Measurements from ENCODE around the gene HSPB8.
"Not testable (repeated sequence)": the region's sequence is repeated elsewhere in the genome, so short reads cannot be mapped to it uniquely, and the experiment has no call there.

Gene HSPB8

DNA sequence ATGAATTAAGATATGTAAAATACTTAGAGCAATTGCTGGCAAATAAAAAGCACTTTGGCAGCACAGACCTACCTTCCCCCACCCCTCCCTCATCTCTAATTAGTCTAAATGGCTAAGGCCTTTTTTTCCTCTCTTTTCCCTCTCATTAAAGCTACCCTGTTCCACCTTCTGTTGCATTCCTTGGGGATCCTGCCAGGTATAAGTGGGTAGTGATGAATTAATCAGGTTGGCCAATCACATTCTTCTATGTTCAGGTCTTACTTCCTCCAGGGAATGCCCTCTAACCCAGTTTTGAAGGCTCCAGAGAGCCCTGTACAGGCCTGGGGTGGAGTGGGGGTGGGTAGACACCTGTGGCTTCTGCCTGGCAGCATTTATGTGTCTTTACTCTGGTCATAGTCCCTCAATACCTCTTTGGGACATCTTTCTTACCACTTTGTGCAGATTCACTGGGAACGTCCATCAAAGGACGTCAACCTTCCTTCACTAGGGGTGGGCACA, 28.4 kb downstream of the HSPB8 start:
- DNase-seq = no peak

DNA sequence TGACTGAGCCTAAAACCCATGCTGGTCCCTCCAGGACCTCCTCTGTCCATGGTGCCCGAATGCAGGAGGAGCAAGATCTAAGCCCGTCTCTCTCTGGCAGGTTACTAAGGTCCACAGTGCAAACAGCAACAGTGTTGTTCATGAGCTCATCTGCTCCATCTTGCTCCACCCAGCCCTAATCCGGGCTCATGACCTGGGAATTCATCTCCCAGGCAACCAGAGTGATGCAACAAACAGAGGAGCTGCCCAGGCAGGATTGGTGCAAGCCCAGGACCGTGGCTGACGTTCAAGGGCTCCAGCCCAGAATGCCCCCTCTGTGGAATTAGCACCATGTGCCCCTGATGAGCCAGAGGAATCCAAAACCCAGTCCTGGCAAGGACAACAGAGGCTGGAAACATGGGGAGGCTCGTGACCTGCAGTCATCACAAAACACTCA, 29.9 kb downstream of the HSPB8 start:
- no peak for DNase-seq

DNA sequence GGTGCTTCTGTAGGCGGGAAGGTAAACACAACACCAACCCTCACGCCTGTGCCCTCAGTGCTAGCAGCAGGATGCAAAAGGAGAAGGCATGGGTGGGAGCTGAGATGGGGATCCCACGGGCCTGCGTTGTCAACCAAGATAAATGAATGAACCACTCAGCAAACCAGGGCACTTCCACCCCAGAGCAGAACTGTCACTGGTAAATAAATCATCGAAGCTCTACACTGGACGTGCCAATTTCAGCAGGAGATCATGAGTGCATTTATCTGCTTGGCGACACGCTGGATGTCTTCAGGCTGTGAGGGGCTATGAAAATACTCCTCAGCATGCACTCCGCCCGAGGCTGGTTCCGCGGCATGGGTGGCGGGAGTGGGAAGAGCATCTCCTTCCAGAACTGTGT, 33.2 kb downstream of the HSPB8 start:
- no peak for DNase-seq

DNA sequence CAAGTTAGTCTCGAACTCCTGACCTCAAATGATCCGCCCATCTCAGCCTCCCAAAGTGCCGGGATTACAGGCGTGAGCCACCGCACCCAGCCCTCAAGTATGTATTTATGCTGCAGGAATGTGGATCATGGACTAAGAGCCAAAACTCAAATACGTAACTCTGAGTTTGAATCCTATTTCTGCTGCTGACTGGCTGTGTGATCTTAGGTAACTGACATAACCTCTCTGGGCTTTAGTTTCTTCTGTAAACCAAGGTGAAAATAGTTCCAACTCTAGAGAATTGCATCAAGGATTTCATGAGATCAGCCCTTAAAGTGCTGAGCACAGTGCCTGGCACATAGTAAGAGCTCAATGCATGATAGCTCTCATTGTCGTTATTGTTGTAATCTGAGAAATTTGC, 37.4 kb downstream of the HSPB8 start:
- DNase-seq = no peak

DNA sequence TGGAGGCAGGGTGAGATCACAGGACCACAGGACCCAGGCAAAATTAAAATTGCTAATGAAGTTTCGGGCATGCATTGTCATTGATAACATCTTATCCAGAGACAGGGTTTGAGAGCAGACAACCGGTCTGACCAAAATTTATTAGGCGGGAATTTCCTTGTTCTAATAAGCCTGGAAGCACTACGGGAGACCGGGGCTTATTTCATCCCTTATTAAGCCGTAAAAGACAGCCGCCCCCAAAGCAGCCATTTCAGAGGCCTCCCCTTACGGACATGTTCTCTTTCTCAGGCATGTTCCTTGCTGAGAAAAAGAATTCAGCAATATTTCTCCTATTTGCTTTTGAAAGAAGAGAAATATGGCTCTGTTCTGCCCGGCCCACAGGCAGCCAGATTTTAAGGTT, 40.1 kb downstream of the HSPB8 start:
- not testable (repeated sequence) for DNase-seq

DNA sequence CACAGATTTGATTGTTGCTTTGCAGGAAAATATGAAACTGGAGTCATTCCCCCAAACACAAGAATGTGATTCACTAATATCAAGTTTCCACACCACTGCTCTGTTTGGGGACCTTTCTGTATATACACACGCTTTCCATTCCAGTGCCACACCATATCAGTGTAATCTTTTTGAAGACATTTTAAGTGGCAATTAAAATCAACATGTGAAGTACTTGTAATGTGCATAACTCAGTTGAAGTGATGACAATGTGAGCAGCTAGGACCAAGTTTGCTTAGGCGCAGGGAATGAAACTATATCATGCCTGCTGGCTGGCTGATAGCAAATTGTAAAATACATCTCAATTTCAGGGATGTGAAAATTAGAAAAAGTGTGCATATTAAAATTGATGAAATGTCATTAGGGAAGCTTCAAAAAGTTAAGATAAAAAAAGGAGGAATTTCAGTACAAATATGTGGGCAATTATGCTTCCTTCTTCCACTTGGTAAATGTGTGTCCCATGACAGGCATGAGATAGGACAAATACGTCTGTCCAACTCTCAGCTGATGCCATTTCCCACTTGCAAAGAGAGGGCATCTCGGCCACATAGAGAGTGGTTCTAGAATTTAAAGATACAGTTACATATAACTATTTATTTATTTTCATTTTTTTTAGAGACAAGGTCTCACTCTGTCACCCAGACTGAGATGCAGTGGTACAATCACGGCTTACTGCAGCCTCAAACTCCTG, 43.7 kb downstream of the HSPB8 start:
- no peak for DNase-seq

DNA sequence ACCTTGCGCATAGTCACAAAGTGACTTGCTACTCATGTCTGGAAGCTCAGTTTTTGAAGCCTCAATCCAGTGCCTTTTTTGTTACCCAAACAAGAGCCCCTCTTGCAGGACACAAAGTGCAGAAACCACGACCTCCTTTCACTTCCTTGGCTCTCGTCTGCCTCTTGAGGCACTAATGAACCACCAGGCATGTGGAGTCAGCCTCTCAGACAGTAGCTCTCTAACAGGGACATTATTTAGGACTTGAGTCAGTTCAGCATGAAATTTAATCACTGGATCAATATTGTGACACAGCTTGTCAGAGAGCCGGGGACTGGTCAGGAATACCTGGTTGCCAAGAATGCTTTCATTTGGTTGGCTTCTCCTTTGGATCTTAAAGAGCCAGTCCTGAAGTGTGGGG, 46.7 kb downstream of the HSPB8 start:
- no peak for DNase-seq

DNA sequence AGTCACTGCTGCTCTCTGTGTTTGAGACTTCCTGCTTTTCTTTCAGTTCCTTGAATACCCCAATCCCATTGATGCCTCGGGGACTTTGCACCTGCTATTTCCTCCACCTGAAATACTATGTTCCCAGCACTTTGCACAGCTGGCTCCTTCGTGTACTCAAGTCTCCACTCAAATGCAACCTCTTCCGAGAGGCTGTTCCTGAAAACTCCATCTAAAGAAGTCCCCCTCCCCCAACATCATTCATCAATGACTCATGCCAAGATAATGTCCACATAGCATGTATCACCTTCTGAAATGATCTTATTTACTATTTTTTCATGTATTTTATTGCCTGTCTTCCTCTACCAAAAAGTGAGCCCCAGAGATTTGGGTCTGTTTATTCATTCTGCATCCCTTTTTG, 48.6 kb downstream of the HSPB8 start:
- DNase-seq = no peak

DNA sequence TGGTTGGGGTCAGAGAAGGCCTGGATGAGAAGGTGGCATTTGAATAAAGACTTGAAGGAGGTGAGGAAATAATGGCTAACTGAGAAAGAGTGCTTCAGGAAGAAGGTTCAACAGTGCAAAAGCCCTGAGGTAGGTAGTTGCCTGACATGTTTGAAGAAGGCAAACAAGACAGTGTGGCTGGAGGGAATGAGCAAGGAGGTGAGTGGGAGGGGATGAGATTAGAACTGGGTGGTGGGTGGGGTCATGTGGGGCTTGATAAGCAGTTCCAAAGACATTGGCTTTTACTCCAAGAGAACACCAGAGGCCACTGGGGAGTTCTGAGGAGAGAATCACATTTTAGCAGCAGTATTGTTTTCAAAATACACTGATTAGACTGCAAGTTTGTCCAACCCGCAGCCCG, 50.5 kb downstream of the HSPB8 start:
- no peak for DNase-seq

DNA sequence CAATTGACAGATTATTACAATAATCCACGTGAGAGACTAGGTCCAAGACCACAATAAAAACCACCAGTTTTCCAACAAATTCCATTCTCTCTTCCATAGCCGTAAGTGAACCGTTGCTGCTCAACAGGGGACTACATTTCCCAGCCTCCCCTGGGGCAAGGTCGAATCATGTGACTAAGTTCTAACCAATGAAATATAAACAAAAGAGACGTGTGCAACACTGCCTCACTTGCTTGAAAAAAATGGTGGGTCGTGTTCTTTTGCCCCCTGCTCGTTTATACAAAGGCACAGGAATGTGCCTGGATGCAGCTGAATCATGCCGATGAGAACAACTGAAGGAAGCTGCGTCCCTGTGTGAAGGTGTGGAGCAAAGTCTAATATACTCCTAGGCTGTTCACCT, 51.1 kb downstream of the HSPB8 start:
- DNase-seq = no peak

DNA sequence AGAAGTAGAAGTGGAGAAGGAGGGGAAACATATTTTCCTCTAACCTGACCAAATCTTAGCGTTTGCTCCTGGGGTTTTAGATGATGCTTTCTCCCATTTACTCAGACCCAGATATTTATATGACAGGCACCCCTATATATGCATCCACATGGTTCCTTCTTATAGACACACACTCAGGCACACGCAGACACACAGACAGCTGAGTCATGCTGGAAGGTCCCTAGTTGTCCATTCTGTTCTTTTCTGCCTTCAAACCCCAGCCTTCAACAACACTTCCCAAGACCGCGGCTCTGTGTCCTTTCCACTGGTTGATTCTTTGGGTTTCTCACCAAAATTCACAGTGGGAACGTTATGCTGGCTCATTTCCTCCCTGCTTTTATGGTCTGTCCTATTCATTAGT, 52.1 kb downstream of the HSPB8 start:
- no peak for DNase-seq

DNA sequence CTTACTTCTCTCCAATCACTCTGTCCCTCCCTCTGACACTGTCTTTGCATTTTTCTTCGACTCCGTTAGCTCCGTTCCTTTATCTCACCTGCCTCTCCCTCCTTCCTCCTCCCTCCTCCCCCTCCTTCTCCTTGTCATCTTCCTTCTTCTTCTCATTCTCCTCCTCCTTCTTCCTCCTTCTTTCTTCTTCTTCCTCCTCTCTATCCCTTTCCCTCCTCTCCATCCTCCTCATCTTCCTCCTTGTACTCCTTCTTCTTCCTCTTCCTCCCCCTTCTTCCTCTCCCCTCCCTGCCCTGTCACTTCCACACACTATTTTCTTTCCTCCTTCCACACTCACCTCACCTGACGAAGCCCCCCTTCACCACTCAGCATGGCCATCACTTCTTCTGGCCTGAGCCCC, 53.0 kb downstream of the HSPB8 start:
- no peak for DNase-seq

DNA sequence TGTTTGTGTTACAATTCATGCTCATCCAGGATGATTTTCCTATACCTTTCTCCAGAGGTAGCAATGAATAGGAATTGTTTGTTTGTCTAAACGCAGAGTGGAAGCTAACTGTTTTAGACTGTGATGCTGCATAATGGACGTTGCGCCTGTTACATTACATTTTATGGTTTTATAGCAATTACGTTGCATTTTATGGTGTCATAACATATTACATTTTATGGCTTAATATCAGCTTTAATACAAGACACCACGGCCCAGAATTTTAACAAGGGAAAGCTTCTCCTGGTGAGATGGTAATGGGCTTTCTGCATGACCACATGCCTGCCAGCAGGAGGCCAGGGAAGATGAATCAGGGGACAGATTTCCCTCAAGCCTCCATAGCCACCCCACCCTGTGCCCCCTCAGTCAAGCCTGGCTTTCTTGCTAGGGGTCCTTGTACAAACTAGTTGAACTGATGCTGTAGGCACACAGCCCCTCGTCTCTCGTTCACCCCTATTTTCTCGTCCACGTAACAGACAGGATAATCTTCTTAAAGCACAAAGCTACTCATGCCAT, 56.5 kb downstream of the HSPB8 start:
- DNase-seq = no peak

DNA sequence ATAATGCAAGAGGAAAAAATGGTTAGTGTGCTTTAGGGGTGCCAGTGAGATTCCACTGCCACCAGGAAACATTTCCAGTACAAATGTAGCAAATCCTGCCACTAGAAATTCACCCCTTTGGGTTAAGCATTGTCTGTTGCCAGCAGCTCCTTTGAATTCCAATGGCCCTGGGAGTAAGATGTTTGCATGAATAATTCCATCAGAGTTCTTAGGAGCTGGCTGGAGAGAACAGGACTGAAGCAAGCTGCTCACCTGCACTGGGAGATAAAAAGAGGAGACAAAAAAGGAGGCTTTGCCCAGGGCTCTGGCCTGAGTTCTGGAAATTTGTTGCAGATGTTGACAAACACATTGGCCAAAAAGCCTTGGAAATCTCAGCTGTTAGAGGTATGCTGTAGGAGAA, 57.6 kb downstream of the HSPB8 start:
- no peak for DNase-seq

DNA sequence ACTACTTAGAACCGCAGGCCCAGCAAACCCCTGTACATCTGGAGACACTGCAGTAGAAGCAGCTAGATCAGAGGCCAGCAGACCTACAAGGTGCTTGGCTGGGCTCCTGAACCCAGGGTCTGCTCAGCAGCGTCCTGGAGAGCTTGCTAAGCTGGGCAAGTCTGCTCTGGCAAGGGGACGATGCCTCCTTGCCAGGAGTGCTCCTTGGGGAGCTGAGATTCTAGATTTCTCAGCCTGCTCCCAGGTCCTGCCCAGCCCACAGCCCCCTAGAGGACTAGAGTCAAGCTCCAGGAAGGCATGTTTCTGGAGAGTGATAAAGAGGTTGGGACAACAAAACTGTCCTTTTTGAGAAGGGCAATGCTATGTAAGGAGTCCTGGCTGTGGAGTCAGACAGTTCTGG, 60.3 kb downstream of the HSPB8 start:
- DNase-seq = no peak

DNA sequence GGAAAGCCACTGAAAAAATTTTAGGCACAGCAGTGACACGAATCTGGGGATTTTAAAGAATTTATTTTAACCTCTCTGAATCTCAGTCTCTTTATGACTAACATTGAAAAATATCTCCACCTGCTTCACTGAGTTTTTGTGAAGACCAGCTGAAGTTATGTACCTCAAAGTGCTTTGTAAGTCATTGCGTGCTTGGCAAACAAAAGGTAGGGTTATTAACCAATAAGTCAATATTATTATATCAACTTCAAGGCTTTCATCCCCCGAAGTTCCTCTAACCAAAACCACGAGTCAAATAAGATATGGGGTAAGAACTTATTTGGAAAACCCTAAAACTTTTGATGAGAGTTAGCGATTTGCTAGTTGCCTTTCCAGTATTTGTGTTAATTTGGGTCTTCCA, 62.3 kb downstream of the HSPB8 start:
- no peak for DNase-seq

DNA sequence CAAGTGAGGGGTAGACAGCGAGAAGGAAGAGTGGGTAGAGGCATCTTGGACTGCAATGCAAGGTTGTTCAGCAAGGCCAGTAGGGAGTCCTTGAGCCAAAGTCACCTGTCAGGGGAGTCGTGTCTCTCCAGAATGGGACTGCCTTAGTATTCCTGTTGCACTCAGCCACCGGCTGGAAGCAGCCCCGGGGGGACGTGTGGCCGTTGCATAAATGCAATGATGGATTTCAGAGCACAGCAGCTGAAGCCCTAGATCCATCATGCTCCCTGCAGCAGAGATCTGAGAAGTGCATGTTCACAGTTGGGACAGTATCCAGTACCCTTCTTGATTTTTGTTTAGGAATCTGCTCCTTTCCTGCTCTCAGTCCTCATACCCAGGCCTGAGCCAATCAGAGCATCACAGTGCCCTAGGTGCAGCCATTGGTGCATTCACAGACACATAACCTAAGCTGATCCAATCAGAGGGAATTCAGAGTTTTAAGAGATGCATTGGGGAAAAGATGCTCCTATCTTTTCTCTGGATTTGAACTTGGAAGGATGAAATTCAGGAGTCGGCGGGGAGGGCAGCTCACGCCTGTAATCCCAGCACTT, 62.9 kb downstream of the HSPB8 start:
- no peak for DNase-seq

All from activated CD4-positive, CD25-positive, alpha-beta regulatory T cell (primary cell).